Measurements from ENCODE around the gene MAPT. TPM values are rescaled to one million over a fixed set of nuclear protein-coding genes. Genes with fewer than 3 reads are reported as not detected.

MAPT gene
- polyA plus RNA-seq, 1 experiment, result 0.16 TPM

DNA sequence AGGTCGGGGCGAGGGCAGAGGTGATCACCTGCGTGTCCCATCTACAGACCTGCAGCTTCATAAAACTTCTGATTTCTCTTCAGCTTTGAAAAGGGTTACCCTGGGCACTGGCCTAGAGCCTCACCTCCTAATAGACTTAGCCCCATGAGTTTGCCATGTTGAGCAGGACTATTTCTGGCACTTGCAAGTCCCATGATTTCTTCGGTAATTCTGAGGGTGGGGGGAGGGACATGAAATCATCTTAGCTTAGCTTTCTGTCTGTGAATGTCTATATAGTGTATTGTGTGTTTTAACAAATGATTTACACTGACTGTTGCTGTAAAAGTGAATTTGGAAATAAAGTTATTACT lies 133.6 kb downstream of the MAPT start:
- no peak overlapping the region for H3K4me3 ChIP-seq (ENCODE audit: low read depth, low read length)
- H3K27me3 ChIP-seq (ENCODE audit: control insufficient read depth, insufficient read depth, low read length), result no peaks in the 10 kb centered on the region
- TF ChIP-seq, protein P1, sequence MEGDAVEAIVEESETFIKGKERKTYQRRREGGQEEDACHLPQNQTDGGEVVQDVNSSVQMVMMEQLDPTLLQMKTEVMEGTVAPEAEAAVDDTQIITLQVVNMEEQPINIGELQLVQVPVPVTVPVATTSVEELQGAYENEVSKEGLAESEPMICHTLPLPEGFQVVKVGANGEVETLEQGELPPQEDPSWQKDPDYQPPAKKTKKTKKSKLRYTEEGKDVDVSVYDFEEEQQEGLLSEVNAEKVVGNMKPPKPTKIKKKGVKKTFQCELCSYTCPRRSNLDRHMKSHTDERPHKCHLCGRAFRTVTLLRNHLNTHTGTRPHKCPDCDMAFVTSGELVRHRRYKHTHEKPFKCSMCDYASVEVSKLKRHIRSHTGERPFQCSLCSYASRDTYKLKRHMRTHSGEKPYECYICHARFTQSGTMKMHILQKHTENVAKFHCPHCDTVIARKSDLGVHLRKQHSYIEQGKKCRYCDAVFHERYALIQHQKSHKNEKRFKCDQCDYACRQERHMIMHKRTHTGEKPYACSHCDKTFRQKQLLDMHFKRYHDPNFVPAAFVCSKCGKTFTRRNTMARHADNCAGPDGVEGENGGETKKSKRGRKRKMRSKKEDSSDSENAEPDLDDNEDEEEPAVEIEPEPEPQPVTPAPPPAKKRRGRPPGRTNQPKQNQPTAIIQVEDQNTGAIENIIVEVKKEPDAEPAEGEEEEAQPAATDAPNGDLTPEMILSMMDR (IDR thresholded peaks at IDR 0.05; ENCODE audit: insufficient read depth, low read depth, low read length), result no peak
- no peak for DNase-seq (ENCODE audit: low read depth)
- POLR2A ChIA-PET, result no interaction called here
- peaks cover 27% of the 10 kb centered on the region for H3K36me3 ChIP-seq (ENCODE audit: control insufficient read depth, insufficient read depth, low read length)
- CTCF ChIA-PET, result interaction anchor here (1.5 to 2.0 kb wide), 2 partner anchors 11 to 16 kb away, joined by 5 to 7 read pairs; no protein-coding TSS in a partner anchor

DNA sequence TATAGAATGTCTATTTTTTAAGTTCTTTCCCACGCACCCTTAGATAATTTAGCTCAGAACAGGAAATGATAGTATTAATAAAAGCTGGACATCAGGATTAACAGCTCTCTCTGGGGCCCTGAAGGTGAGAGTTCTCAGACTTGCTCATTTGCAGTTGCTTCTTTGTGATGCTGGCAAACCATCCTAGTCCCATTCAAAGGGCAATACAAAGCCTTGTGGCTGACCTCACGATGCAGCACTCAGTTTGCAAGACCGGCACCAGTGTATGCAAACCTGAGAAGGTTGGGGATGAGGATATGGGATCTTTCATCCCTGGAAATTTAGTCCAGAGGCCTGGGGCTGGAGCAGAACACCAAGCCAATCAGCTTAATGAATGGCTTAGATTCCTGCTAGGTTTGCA lies 134.0 kb downstream of the MAPT start:
- peaks cover 31% of the 10 kb centered on the region for H3K36me3 ChIP-seq (ENCODE audit: control insufficient read depth, insufficient read depth, low read length)
- ChIA-PET POLR2A (no interaction called here), CTCF (interaction anchor here (1.5 to 2.0 kb wide), 2 partner anchors 12 to 16 kb away, joined by 5 to 7 read pairs; no protein-coding TSS in a partner anchor)
- H3K4me3 ChIP-seq (ENCODE audit: low read depth, low read length), result no peak overlapping the region
- H3K27me3 ChIP-seq (ENCODE audit: control insufficient read depth, insufficient read depth, low read length), result no peaks in the 10 kb centered on the region
- no peak for DNase-seq (ENCODE audit: low read depth)
- TF ChIP-seq, protein P1 (IDR thresholded peaks at IDR 0.05; ENCODE audit: insufficient read depth, low read depth, low read length), result no peak

GRCh38 chr17:46028981-46029565 lies 134.7 kb downstream of the MAPT start:
- POLR2A ChIA-PET, result no interaction called here
- CTCF ChIA-PET, result interaction anchor here (0.9 to 2.0 kb wide), 3 partner anchors 9 to 15 kb away, joined by 5 to 9 read pairs (median 7); no protein-coding TSS in a partner anchor
- TF ChIP-seq, protein P1 (IDR thresholded peaks at IDR 0.05; ENCODE audit: insufficient read depth, low read depth, low read length), result no peak
- no peaks in the 10 kb centered on the region for H3K27me3 ChIP-seq (ENCODE audit: control insufficient read depth, insufficient read depth, low read length)
- peaks cover 35% of the 10 kb centered on the region for H3K36me3 ChIP-seq (ENCODE audit: control insufficient read depth, insufficient read depth, low read length)
- no peak overlapping the region for H3K4me3 ChIP-seq (ENCODE audit: low read depth, low read length)
- DNase-seq (ENCODE audit: low read depth), result no peak

- DNase-seq (ENCODE audit: low read depth), result no peak
- ChIA-PET CTCF (interaction anchor here (0.9 kb wide), 1 partner anchor 8 kb away, joined by 9 read pairs; no protein-coding TSS in a partner anchor), POLR2A (no interaction called here)
- Histone ChIP-seq H3K27me3 (ENCODE audit: control insufficient read depth, insufficient read depth, low read length) (no peaks in the 10 kb centered on the region), H3K36me3 (ENCODE audit: control insufficient read depth, insufficient read depth, low read length) (peaks cover 38% of the 10 kb centered on the region), H3K4me3 (ENCODE audit: low read depth, low read length) (no peak overlapping the region)
- TF ChIP-seq, protein P1 (IDR thresholded peaks at IDR 0.05; ENCODE audit: insufficient read depth, low read depth, low read length), result no peak
These were observed 135.3 kb downstream of the MAPT start for GRCh38 chr17:46029627-46030026.

DNA sequence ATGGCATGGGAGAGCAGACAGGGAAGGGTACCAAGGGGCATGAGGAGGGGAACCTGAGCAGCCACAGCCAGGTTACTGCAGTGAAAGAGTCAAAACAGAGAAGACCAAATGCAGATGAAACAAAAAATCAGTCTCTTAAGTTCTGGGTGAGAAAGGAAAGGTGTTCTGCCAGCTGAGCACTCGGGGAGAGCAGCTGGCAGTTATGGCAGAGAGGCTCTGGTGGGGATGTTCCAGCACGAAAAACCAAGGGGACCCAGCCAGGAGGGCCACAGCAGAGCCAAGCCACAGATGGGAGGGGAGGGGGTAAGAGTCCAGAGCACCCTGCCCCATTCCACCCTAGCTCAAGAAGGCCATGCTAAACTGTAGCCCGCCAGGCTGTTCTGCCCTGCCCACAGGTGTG lies 136.4 kb downstream of the MAPT start:
- ChIA-PET POLR2A (no interaction called here), CTCF (interaction anchor here (0.9 to 6.6 kb wide), 2 partner anchors 9 to 14 kb away, joined by 3 to 30 read pairs; no protein-coding TSS in a partner anchor)
- TF ChIP-seq, protein P1 (IDR thresholded peaks at IDR 0.05; ENCODE audit: insufficient read depth, low read depth, low read length), result no peak
- no peak overlapping the region for H3K4me3 ChIP-seq (ENCODE audit: low read depth, low read length)
- DNase-seq (ENCODE audit: low read depth), result no peak
- no peaks in the 10 kb centered on the region for H3K27me3 ChIP-seq (ENCODE audit: control insufficient read depth, insufficient read depth, low read length)
- peaks cover 42% of the 10 kb centered on the region for H3K36me3 ChIP-seq (ENCODE audit: control insufficient read depth, insufficient read depth, low read length)
